Measurements from ENCODE around the gene PDHB.

- TF ChIP-seq KAT2B (IDR thresholded peaks at IDR 0.05; ENCODE audit: borderline replicate concordance, low read depth, low read length) (no peak), ZNF280D (CRISPR knock-in tag; IDR thresholded peaks at IDR 0.05) (no peak), RAD51 (IDR thresholded peaks at IDR 0.05; ENCODE audit: borderline replicate concordance) (no peak)
Measured at GRCh38 chr3:58383476-58383875, 50.2 kb downstream of the PDHB start.

Data from HepG2 (cell line).